ENCODE results near the gene TRPM6. TPM values are rescaled to one million over a fixed set of nuclear protein-coding genes. Genes with fewer than 3 reads are reported as not detected.

TRPM6 gene, protein sequence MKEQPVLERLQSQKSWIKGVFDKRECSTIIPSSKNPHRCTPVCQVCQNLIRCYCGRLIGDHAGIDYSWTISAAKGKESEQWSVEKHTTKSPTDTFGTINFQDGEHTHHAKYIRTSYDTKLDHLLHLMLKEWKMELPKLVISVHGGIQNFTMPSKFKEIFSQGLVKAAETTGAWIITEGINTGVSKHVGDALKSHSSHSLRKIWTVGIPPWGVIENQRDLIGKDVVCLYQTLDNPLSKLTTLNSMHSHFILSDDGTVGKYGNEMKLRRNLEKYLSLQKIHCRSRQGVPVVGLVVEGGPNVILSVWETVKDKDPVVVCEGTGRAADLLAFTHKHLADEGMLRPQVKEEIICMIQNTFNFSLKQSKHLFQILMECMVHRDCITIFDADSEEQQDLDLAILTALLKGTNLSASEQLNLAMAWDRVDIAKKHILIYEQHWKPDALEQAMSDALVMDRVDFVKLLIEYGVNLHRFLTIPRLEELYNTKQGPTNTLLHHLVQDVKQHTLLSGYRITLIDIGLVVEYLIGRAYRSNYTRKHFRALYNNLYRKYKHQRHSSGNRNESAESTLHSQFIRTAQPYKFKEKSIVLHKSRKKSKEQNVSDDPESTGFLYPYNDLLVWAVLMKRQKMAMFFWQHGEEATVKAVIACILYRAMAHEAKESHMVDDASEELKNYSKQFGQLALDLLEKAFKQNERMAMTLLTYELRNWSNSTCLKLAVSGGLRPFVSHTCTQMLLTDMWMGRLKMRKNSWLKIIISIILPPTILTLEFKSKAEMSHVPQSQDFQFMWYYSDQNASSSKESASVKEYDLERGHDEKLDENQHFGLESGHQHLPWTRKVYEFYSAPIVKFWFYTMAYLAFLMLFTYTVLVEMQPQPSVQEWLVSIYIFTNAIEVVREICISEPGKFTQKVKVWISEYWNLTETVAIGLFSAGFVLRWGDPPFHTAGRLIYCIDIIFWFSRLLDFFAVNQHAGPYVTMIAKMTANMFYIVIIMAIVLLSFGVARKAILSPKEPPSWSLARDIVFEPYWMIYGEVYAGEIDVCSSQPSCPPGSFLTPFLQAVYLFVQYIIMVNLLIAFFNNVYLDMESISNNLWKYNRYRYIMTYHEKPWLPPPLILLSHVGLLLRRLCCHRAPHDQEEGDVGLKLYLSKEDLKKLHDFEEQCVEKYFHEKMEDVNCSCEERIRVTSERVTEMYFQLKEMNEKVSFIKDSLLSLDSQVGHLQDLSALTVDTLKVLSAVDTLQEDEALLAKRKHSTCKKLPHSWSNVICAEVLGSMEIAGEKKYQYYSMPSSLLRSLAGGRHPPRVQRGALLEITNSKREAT (N-terminal part only)
- total RNA-seq = not detected in 2 replicates

DNA sequence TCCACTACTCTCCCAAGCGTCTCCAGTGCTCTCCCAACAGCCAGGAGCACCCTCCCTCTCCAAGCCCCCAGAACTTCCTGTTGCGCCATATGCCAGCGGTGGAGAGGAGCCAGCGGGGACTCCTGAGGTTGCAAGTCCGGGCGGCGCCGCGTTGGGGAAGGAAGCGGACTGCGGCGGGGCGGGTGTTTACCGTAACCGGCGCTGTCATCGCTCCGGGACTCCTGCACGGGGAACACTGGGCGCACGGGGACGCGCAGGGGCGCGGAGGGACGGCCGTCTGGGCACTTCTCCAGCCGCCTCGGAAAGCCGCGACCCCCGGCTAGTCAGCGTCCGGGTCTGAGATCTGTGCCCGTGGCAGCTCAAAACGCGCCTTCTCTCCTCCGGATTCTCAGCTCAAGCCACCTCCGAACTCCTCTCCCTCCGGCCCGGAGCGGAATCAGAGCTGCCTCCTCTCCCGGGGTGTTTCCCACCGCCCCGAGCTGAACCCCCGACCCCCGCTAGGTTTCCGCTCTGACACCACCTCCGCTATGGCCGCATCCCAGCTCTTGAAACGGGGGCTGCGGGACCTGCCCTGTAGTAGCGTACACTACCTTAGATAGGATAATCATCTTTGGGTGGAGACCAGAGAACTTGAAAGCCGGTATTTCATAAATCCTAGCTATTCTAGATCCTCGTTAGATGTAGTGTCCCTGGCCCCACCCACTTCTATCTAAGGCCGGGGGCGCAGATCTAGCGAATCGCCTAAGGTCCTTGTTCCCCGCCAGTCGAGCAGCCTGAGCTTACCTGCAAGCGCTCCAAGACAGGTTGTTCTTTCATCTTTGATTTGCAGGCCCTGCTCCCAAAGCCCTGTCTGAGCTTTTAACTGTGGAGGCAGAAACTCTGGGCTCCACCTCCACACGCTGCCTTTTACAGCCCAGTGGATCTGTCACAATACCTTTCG is at the start of gene TRPM6:
Gene TRPM6 (minus strand): TSS at position 881 of the 940 bp plus-strand sequence. CDS start 65 bp downstream, at position 816.

Small RNAs within 50 kb of the gene (small RNA-seq; reads per million reads assigned to genes)
- not detected for gene RNU6-445P

Other genes starting within 250 kb of the TRPM6 start
- 4.3 and 5.4 TPM in 2 replicates for gene C9orf40, start 65.0 kb upstream of the TRPM6 start, total RNA-seq
- 17.3 and 24.9 TPM in 2 replicates for gene CARNMT1, start 140.4 kb upstream of the TRPM6 start, total RNA-seq
- gene NMRK1, start 200.2 kb upstream of the TRPM6 start, total RNA-seq = 19.6 and 29.8 TPM in 2 replicates
- gene OSTF1, start 200.6 kb upstream of the TRPM6 start, total RNA-seq = 57.3 and 61.1 TPM in 2 replicates